Posterior vena cava (tissue), 2 donors: ENCODE results near the gene FOXO6. TPM values are rescaled to one million over a fixed set of nuclear protein-coding genes. Genes with fewer than 3 reads are reported as not detected.

Experiments
- DNase-seq: peaks from one replicate; pipeline ENCODE4 v3.0.0-alpha.2; 2020; ENCODE audit warnings: low spot score
- intact Hi-C, 2 donors: fragments of 100-400 bp; cut with DNase I; formaldehyde crosslinking; loops; one replicate each; pipeline versions ENCODE4 v1.14.1 to v1.14.2; 2022 to 2023
- total RNA-seq, 2 donors: library from RNA; stranded (reverse); fragmentation: NEBNext Ultra II Directional; extraction: Animal tissue kit (Norgen Biotek cat#: 25700); gene quantifications; one replicate each; pipeline ENCODE4 v1.2.1, GENCODE V29; 2021
- donor health status: DM: yes; HTN: yes; CAD: no.
- donor health status: DM: yes; HTN: yes; CAD: no.

FOXO6 gene
- total RNA-seq, 2 donors from 2014 or later: 0.62 to 0.83 TPM

DNA sequence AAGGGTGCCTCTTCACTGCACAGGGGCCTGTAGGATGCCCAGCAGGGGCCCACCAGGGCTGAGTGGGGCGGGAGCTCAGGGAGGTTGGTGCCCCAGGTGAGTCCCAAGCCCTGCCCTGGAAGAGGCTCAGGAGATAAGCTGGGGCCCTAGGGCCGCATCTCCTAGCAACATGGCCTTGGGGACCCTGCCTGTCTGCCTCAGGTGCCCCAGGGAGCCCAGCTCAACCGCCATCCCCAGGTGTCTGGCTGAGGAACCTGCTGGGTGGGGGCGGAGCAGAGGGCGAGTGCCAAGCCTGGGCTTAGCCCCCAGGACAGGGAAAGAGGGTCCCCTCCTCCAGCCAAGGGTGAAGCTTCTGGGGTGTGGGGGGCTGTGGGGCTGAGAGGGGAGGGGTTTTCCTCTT, 54.8 kb downstream of the FOXO6 start:
- intact Hi-C loops: loop anchor here (5.0 kb wide), 2 partner anchors 139 to 144 kb away; no protein-coding TSS in a partner anchor
- DNase-seq: no peak

DNA sequence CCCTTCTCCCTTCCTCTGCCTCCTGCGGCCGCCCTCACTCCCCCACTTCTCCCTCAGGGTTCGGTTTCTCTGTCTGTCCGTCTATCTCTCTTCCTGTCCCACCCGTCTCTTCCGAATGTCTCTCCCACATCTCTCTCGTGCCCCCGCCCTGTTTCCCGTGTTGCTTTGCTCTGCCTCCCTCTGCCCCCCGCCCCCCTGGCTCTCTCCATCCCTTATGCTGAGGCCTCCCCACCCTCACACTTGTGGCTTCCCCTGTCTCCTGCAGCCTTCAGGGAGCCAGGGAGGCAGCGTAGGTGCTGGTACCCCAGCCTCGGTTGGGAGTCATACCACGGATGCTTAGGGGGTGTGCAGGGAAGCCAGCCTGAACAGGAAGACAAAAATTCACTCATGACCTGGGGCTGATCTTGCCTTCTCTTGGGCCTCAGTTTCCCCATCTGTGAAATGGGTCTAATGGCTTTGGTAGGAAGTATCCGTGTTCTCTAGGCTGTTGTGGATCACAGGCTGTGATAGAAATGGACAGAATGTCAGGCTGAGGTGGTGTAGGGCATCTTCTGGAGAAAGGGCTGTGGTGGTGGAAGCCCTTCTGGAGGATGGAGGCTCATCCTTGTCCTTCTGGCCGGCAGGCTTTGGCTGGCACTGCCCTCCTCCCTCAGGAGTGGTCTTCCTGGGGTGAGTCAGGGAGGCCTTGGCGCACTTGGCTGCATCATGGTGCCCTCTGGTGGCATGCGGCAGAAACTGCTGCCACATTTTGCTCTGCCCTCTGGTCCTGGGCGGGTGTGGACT, 55.5 kb downstream of the FOXO6 start:
- no peak for DNase-seq
- intact Hi-C loops: loop anchor here (5.0 kb wide), 2 partner anchors 139 to 144 kb away; no protein-coding TSS in a partner anchor

GRCh38 chr1:41417335-41417682, 56.1 kb downstream of the FOXO6 start:
- intact Hi-C loops: loop anchor here (5.0 kb wide), 2 partner anchors 140 to 145 kb away; no protein-coding TSS in a partner anchor
- no peak for DNase-seq

DNA sequence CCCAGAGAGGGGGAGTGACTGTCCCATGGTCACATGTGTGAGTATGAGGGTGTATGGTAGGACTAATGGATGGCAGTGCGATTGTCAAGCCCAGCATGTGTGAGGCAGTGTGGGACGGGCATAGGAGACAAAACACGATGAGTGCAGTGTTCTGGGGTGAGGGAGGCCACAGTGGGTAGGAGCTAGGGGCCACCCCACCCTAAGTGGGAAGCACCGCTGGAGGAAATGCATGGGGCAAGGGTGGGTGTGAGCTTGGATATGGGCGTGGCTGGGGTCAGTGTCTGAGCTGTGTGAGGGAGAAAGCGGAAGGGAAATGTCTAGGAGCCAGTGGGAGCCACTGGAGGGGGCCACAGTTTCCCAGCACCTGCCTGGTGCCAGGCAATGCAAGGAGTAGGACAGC, 56.5 kb downstream of the FOXO6 start:
- no peak for DNase-seq
- intact Hi-C loops: loop anchor here (5.0 kb wide), 2 partner anchors 140 to 145 kb away; no protein-coding TSS in a partner anchor

- intact Hi-C loops: loop anchor here (5.0 kb wide), 2 partner anchors 142 to 147 kb away; no protein-coding TSS in a partner anchor
- peak; percentile 96 for DNase-seq
These were observed 57.8 kb downstream of the FOXO6 start for GRCh38 chr1:41418857-41419583.

GRCh38 chr1:41419584-41420295, 58.5 kb downstream of the FOXO6 start:
- intact Hi-C loops: loop anchor here (5.0 kb wide), 2 partner anchors 142 to 147 kb away; no protein-coding TSS in a partner anchor
- DNase-seq: peak; percentile 56

GRCh38 chr1:41420351-41420750, 59.1 kb downstream of the FOXO6 start:
- intact Hi-C loops: no loop called here
- DNase-seq: peak; percentile 61

DNA sequence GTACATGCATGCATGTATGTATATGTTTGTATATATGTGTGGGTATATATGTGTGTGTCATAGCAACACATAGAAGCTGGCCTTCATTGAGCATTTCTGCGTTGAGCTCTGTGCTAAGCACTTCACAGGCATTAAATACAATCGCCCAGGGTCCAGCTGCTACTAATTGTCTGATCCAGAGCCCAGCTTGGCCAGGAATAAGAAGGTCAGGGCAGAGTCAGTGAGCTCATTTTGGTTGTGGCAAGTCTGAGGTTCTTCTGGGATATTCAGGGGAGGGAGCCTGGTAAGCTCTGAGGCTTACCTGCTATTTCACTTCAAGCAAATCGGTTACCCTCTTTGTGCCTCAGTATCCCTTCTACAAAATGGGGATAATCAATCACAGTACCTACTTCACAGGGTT, 59.6 kb downstream of the FOXO6 start:
- peak; percentile 49 for DNase-seq
- intact Hi-C loops: loop anchor here in 1 of 2 donors (1.0 kb wide), 1 partner anchor 22 kb away; no protein-coding TSS in a partner anchor

DNA sequence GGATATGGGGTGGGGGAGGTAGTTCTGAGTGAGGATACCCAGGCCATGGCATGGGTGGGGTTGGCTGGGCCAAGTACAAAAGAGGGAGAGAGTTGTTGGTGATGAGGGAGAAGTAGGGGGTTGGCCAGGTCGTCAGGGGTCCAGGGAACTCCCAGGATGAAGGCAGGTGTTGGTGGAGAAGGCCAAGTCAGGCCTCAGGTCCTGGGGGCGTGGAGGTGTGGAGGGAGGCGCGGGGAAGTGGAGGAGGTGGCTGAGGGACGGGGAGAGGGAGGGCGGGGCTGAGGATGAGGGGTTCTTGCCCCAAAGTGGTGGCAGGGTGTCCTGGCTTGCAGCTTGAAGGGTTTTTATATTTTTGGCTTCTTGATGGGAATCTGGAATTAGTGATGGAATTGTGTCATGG, 61.1 kb downstream of the FOXO6 start:
- peak; percentile 72 for DNase-seq
- intact Hi-C loops: no loop called here

DNA sequence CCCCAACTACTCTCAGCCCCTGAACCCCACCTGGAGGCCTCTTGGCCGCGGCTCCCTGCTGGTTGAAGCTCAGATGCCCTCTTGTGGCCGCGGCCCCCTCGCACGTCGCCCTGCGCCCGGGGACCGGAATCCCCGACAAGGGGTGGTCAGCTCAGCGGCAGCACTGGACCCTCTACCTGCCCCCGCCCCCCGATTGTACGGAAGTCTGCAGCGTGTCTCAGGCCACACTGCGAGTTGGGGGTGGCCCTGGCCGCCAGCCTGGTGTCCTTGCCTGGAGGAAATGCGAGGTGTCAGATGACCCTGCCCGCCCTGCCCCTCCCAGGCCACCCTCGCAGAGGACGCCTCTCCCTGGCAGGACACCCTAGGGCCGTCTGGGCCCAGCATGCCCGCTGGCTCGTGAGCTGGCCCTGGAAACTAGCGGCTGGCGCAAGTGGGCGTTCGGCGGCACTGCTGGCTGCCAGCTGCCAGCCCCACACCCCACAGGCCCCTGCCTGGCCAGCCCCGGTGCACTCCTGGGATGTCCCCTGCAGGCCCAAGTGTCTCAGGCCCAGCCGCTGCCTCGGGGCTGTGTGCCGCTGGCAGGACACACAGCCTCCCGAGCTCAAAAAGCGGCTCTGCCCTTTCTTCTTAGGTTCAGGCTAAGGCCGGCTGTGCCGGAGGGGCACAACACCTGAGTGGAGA, 62.4 kb downstream of the FOXO6 start:
- peak; percentile 80 for DNase-seq
- intact Hi-C loops: no loop called here

GRCh38 chr1:41424581-41425118, 63.4 kb downstream of the FOXO6 start:
- intact Hi-C loops: no loop called here
- DNase-seq: no peak

- intact Hi-C loops: no loop called here
- no peak for DNase-seq
These were observed 64.1 kb downstream of the FOXO6 start for GRCh38 chr1:41425369-41425768.

DNA sequence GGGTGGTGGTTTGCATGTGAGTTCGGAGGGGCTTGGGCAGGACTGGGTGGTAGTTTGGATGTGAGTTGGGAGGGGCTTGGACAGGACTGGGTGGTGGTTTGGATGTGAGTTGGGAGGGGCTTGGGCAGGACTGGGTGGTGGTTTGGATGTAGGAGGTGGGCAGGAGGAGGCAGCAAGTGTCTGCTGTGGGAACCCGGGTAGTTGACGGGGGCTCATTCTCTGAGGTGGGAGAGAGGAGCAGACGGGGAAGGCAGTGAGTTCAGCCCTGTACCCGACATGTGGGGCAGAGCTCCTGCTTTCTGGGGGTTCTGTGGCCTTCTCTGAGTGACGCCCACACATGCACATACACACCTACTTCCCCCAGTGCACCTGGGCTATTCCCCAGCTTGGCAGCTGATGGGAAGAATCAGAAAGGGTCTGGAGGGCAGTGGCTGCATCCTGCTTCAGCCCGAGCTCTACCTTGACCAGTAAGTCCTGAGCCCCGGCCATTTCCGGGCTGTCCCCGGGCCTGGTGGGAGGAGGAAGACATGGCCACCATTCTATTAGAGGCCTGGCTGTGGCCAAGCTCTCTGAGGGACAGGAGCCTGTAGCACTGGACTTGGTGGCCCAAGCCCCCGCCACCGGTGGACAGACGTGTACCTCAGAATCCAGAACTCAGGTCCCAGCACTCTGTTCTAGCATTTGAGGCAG, 65.1 kb downstream of the FOXO6 start:
- intact Hi-C loops: no loop called here
- DNase-seq: no peak

DNA sequence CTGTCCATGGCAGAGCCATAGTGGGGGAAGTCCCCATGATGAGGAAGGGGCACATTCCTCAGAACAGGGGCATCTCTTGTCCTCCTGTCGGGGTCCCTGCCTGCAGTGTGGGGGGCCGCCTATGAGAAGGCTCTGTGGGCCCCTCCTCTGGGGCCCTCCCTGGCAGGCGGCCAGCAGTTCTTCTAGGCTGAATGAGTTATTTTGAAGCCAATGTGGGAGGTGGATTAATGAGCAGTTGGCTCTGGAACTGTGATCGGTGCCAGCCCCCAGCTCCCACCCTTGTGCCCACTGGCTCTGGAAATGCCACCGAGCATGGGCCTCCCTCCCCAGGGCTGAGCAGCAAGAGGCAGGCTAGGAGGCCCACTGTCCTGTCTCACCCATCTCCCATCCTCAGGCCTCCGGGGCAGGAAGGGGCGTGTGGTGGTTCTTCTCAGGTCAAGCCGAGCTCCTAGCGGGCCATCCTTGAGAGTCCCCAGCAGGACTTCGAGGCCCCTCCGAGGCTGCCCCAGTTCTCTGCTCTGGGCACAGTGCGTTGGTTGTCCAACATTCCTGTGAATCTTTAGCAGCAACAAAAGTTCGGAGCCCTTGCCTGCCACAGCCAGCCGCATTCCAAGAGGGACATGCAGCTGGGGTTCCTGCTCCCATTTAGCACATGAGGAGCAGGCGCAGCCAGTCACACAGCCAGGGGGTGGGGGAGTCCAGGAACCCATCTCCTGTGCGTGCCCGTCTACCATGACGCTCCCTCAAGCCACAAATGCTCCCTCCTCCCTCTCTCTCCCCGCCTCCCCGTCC, 66.1 kb downstream of the FOXO6 start:
- intact Hi-C loops: no loop called here
- DNase-seq: no peak

- no peak for DNase-seq
- intact Hi-C loops: no loop called here
These were observed 66.9 kb downstream of the FOXO6 start for GRCh38 chr1:41427916-41428737.

- intact Hi-C loops: no loop called here
- no peak for DNase-seq
These were observed 67.8 kb downstream of the FOXO6 start for GRCh38 chr1:41428738-41429640.
